ENCODE results near the gene LONP2. TPM values are rescaled to one million over a fixed set of nuclear protein-coding genes. Genes with fewer than 3 reads are reported as not detected.
"Not testable (repeated sequence)": the region's sequence is repeated elsewhere in the genome, so short reads cannot be mapped to it uniquely, and the experiment has no call there.

The LONP2 gene
- total RNA-seq, 1 donor from 2014 or later, result 69.5 TPM

DNA sequence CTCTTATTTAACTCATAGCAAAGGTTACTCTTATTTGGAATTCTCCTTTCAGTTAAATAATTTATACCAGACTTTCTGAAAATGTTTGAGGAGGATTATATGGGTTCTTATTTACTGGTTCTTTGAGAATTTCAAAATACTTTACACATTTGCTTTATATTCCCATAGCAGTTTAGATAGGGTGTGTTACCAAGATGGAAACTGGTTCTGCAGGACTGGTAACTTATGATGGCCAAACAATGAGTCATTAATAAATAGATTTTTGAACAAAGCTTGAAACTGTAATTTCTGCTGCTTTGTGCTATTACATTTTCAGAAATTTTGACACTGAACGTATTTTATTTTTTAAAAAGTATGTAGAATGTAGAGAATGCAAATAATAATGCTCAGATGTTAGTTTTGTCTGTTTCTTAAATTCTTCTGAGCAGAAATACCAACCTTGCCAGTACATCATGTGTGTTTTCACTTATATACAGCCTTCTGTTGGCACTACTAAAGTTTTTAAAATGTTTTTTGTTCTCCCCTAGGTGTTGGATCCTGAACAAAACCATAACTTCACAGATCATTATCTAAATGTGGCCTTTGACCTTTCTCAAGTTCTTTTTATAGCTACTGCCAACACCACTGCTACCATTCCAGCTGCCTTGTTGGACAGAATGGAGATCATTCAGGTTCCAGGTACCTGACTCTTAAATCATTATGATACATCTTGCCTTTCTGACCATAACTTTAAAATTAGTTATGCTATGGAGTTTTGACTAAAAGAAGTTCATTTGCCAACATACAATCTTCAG lies 51.6 kb downstream of the LONP2 start:
- TF ChIP-seq, protein P1, sequence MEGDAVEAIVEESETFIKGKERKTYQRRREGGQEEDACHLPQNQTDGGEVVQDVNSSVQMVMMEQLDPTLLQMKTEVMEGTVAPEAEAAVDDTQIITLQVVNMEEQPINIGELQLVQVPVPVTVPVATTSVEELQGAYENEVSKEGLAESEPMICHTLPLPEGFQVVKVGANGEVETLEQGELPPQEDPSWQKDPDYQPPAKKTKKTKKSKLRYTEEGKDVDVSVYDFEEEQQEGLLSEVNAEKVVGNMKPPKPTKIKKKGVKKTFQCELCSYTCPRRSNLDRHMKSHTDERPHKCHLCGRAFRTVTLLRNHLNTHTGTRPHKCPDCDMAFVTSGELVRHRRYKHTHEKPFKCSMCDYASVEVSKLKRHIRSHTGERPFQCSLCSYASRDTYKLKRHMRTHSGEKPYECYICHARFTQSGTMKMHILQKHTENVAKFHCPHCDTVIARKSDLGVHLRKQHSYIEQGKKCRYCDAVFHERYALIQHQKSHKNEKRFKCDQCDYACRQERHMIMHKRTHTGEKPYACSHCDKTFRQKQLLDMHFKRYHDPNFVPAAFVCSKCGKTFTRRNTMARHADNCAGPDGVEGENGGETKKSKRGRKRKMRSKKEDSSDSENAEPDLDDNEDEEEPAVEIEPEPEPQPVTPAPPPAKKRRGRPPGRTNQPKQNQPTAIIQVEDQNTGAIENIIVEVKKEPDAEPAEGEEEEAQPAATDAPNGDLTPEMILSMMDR (IDR thresholded peaks at IDR 0.05), result no peak
- H3K27me3 Mint-ChIP-seq (ENCODE audit: unreplicated experiment), result no peaks in the 10 kb centered on the region
- H3K4me1 Mint-ChIP-seq (ENCODE audit: unreplicated experiment), result peaks cover 35% of the 10 kb centered on the region
- no peak overlapping the region for H3K4me3 Mint-ChIP-seq (ENCODE audit: unreplicated experiment)
- H3K27ac Mint-ChIP-seq (ENCODE audit: unreplicated experiment), result peak overlapping the region; percentile 8
- peaks cover 36% of the 10 kb centered on the region for H3K36me3 Mint-ChIP-seq (ENCODE audit: unreplicated experiment)
- H3K9me3 Mint-ChIP-seq (ENCODE audit: unreplicated experiment), result no peaks in the 10 kb centered on the region
- DNase-seq (ENCODE audit: extremely low spot score, unreplicated experiment), result no peak

DNA sequence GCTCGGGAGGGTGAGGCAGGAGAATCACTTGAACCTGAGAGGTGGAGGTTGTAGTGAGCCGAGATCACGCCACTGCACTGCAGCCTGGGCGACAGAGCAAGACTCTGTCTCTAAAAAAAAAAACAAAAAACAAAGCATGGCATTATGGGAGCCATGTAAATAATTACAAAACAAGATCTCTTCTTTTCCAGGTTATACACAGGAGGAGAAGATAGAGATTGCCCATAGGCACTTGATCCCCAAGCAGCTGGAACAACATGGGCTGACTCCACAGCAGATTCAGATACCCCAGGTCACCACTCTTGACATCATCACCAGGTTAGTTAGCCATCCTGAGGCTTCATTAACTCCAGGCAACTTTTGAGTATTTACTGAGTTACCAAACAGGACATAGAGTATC lies 55.4 kb downstream of the LONP2 start:
- no peak for DNase-seq (ENCODE audit: extremely low spot score, unreplicated experiment)
- Mint-ChIP-seq H3K36me3 (ENCODE audit: unreplicated experiment) (peaks cover 45% of the 10 kb centered on the region), H3K27me3 (ENCODE audit: unreplicated experiment) (no peaks in the 10 kb centered on the region), H3K27ac (ENCODE audit: unreplicated experiment) (peak overlapping the region; percentile 90), H3K4me1 (ENCODE audit: unreplicated experiment) (peaks cover 18% of the 10 kb centered on the region), H3K9me3 (ENCODE audit: unreplicated experiment) (no peaks in the 10 kb centered on the region), H3K4me3 (ENCODE audit: unreplicated experiment) (no peak overlapping the region)
- TF ChIP-seq, protein P1 (IDR thresholded peaks at IDR 0.05), result no peak

DNA sequence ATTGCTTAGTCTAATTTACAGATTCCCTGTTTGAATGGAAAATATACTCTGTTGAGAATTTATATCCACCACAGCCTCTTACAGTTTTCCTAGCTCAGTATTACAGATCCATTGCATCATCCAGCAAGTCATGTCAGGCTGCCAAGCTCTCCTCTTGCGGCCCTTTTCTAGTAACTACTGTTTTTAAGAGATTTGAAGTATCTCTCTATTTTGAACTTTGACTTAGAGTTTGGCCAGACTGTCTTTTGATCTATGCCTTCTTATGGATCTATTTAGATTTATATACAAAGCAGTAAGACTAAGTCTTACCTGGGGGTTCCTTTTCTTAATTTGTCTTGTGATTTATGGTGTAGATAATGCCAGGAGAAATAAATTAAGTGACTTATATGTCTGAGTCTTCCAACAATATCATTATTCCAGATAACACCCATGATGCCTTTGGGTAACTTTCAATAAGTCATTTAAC lies 56.3 kb downstream of the LONP2 start:
- Mint-ChIP-seq H3K27me3 (ENCODE audit: unreplicated experiment) (no peaks in the 10 kb centered on the region), H3K9me3 (ENCODE audit: unreplicated experiment) (no peaks in the 10 kb centered on the region), H3K36me3 (ENCODE audit: unreplicated experiment) (peaks cover 49% of the 10 kb centered on the region), H3K4me1 (ENCODE audit: unreplicated experiment) (peaks cover 18% of the 10 kb centered on the region), H3K4me3 (ENCODE audit: unreplicated experiment) (no peak overlapping the region), H3K27ac (ENCODE audit: unreplicated experiment) (peak overlapping the region; percentile 90)
- DNase-seq (ENCODE audit: extremely low spot score, unreplicated experiment), result no peak
- TF ChIP-seq, protein P1 (IDR thresholded peaks at IDR 0.05), result no peak

DNA sequence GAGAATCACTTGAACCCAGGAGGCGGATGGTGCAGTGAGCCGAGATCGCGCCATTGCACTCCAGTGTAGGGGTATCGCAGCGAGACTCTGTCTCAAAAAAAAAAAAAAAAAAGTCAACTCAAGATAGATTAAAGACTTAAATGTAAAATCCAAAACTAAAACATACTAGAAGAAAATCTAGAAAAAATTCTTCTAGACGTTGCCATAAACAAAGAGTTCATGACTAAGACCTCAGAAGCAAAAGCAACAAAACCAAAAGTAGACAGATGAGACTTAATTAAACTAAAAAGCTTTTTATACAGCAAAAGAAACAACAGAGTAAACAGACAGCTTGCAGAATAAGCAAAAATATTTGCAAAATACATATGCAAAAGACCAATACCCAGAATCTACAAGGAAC lies 64.4 kb downstream of the LONP2 start:
- no peak for DNase-seq (ENCODE audit: extremely low spot score, unreplicated experiment)
- no peak overlapping the region for H3K4me3 Mint-ChIP-seq (ENCODE audit: unreplicated experiment)
- no peaks in the 10 kb centered on the region for H3K27me3 Mint-ChIP-seq (ENCODE audit: unreplicated experiment)
- H3K27ac Mint-ChIP-seq (ENCODE audit: unreplicated experiment), result no peak overlapping the region
- TF ChIP-seq, protein P1 (IDR thresholded peaks at IDR 0.05), result no peak
- peaks cover 78% of the 10 kb centered on the region for H3K36me3 Mint-ChIP-seq (ENCODE audit: unreplicated experiment)
- H3K9me3 Mint-ChIP-seq (ENCODE audit: unreplicated experiment), result peaks cover 36% of the 10 kb centered on the region
- no peaks in the 10 kb centered on the region for H3K4me1 Mint-ChIP-seq (ENCODE audit: unreplicated experiment)

DNA sequence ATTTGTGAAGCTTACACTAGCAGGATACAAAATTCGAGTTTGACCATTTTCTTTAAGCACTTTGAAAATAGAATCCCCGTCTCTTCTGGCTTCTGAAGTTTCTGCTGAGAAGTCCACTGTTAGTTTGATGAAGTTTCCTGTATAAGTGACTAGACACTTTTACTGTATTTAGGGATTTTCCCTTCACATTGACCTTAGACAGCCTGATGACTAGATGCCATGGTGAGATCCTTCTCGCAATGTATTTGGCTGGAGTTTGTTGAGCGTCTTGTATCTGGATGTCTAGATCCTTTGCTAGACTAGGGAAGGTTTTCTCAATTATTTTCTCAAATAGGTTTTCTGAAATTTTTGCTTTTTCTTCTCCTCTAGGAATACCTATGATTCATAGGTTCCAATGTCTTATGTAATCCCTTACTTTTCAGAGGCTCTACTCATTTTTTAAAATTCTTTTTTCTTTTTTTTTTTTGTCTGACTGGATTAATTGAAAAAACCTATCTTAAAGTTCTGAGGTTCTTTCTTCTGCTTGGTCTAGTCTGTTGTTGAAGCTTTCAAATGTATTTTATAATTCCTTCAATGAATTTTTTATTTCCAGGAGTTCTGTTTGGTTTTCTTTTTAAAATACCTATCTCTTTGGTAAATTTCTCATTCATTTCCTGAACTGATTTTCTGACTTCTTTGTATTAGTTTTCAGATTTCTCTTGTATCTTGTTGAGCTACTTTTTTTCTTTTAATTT lies 67.0 kb downstream of the LONP2 start:
- Mint-ChIP-seq H3K4me3 (ENCODE audit: unreplicated experiment) (no peak overlapping the region), H3K27ac (ENCODE audit: unreplicated experiment) (no peak overlapping the region), H3K4me1 (ENCODE audit: unreplicated experiment) (peaks cover 9% of the 10 kb centered on the region), H3K36me3 (ENCODE audit: unreplicated experiment) (peaks cover 83% of the 10 kb centered on the region), H3K27me3 (ENCODE audit: unreplicated experiment) (no peaks in the 10 kb centered on the region), H3K9me3 (ENCODE audit: unreplicated experiment) (peaks cover 36% of the 10 kb centered on the region)
- TF ChIP-seq, protein P1 (IDR thresholded peaks at IDR 0.05), result no peak
- no peak for DNase-seq (ENCODE audit: extremely low spot score, unreplicated experiment)

DNA sequence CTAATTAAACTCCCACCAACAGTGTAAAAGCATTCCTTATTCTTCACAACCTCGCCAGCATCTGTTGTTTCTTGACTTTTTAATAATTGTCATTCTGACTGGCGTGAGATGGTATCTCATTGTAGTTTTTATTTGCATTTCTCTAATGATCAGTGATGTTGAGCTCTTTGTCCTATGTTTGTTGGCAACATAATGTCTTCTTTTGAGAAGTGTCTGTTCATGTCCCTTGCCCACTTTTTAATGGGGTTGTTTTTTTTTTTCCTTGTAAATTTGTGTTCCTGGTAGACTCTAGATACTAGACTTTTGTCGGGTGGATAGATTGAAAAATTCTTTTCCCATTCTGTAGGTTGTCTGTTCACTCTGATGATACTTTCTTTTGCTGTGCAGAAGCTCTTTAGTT lies 69.8 kb downstream of the LONP2 start:
- not testable (repeated sequence) for H3K4me3 Mint-ChIP-seq (ENCODE audit: unreplicated experiment); DNase-seq (ENCODE audit: extremely low spot score, unreplicated experiment); H3K27me3 Mint-ChIP-seq (ENCODE audit: unreplicated experiment); H3K27ac Mint-ChIP-seq (ENCODE audit: unreplicated experiment)
- Mint-ChIP-seq H3K36me3 (ENCODE audit: unreplicated experiment) (peaks cover 64% of the 10 kb centered on the region), H3K4me1 (ENCODE audit: unreplicated experiment) (peaks cover 29% of the 10 kb centered on the region), H3K9me3 (ENCODE audit: unreplicated experiment) (peaks cover 25% of the 10 kb centered on the region)
